Keratinocyte (primary cell): Measurements from ENCODE around the gene ULK4.
"Not testable (repeated sequence)": the region's sequence is repeated elsewhere in the genome, so short reads cannot be mapped to it uniquely, and the experiment has no call there.

Experiments
- CTCF ChIP-seq, 3 experiments: IDR thresholded peaks in 1 of 3; conservative IDR thresholded peaks in 1 of 3; optimal IDR thresholded peaks in 1 of 3; 2 replicates in 2 of 3; 3 replicates in 1 of 3; pipeline versions ENCODE3 to v1.5.1; 2011; ENCODE audit warnings: low read length in 3 of 3, mild to moderate bottlenecking in 3 of 3, moderate library complexity in 2 of 3, control low read depth in 1 of 3, inconsistent platforms in 1 of 3; ENCODE audit not compliant: insufficient read depth in 2 of 3; ENCODE audit errors: extremely low read depth in 1 of 3
- EZH2 ChIP-seq: IDR thresholded peaks from one replicate; pipeline ENCODE4 v1.6.1; 2012; ENCODE audit warnings: inconsistent platforms, mild to moderate bottlenecking, low read length, moderate library complexity

GRCh38 chr3:41877741-41878140, 84.2 kb downstream of the ULK4 start:
- not testable (repeated sequence) for TF ChIP-seq CTCF (optimal IDR thresholded peaks at IDR 0.05 in 1 of 3, IDR thresholded peaks at IDR 0.05 in 1 of 3, conservative IDR thresholded peaks at IDR 0.05 in 1 of 3; ENCODE audit: extremely low read depth in 1 of 3, insufficient read depth in 2 of 3, low read length in 3 of 3); EZH2
